Hepatocyte (in vitro differentiated cells): ENCODE measurements around the gene GLI3. TPM values are rescaled to one million over a fixed set of nuclear protein-coding genes. Genes with fewer than 3 reads are reported as not detected.

Experiments used
- DNase-seq: peaks from one replicate; pipeline ENCODE4 v3.0.0-alpha.2; 2016; ENCODE audit warnings: low spot score
- H2AFZ ChIP-seq: fragments of 200-600 bp; sonication (generic); 2 replicates; pipeline ENCODE4 v1.6.0; 2016; ENCODE audit warnings: antibody characterized with exemption, mild to moderate bottlenecking
- H3K27ac ChIP-seq: fragments of 200-600 bp; sonication (generic); 2 replicates; pipeline ENCODE4 v1.5.1; 2016; ENCODE audit warnings: mild to moderate bottlenecking
- H3K27me3 ChIP-seq: fragments of 200-600 bp; sonication (generic); 2 replicates; pipeline ENCODE4 v1.6.1; 2016
- H3K36me3 ChIP-seq: fragments of 200-600 bp; sonication (generic); replicated peaks from 2 replicates; pipeline ENCODE4 v1.5.1; 2016; ENCODE audit warnings: low read depth; ENCODE audit not compliant: insufficient read depth
- H3K4me1 ChIP-seq: fragments of 200-600 bp; sonication (generic); 2 replicates; pipeline ENCODE4 v1.5.1; 2016; ENCODE audit warnings: mild to moderate bottlenecking, moderate library complexity; ENCODE audit not compliant: insufficient read depth
- H3K4me2 ChIP-seq: fragments of 200-600 bp; sonication (generic); 2 replicates; pipeline ENCODE4 v1.6.0; 2016
- H3K4me3 ChIP-seq: fragments of 200-600 bp; sonication (generic); 2 replicates; pipeline ENCODE4 v1.5.1; 2016; ENCODE audit warnings: mild to moderate bottlenecking
- H3K79me2 ChIP-seq: fragments of 200-600 bp; sonication (generic); 2 replicates; pipeline ENCODE4 v1.6.0; 2017; ENCODE audit warnings: mild to moderate bottlenecking
- H3K9me2 ChIP-seq: fragments of 200-600 bp; sonication (generic); replicated peaks from 2 replicates; pipeline ENCODE4 v1.6.0; 2017; ENCODE audit warnings: mild to moderate bottlenecking; ENCODE audit not compliant: insufficient read depth
- H3K9me3 ChIP-seq: fragments of 200-600 bp; sonication (generic); 2 replicates; pipeline ENCODE4 v1.5.1; 2016; ENCODE audit warnings: low read depth, mild to moderate bottlenecking
- H4K20me1 ChIP-seq: fragments of 200-600 bp; sonication (generic); 2 replicates; pipeline ENCODE4 v1.6.0; 2016; ENCODE audit warnings: mild to moderate bottlenecking; ENCODE audit not compliant: insufficient read depth, poor library complexity, severe bottlenecking
- CTCF ChIP-seq: fragments of 200-600 bp; sonication (generic); IDR thresholded peaks from 2 replicates; pipeline ENCODE4 v1.5.1; 2016; ENCODE audit warnings: antibody characterized with exemption, mild to moderate bottlenecking; ENCODE audit not compliant: poor library complexity
- EZH2 ChIP-seq: fragments of 200-600 bp; sonication (generic); IDR thresholded peaks from 2 replicates; pipeline ENCODE4 v1.6.1; 2016; ENCODE audit warnings: antibody characterized with exemption, mild to moderate bottlenecking, borderline replicate concordance
- EZH2phosphoT487 ChIP-seq: fragments of 200-600 bp; sonication (generic); IDR thresholded peaks from one replicate; pipeline ENCODE4 v1.6.1; 2018; ENCODE audit warnings: antibody characterized with exemption, mild to moderate bottlenecking, low read depth, moderate library complexity; ENCODE audit not compliant: unreplicated experiment, severe bottlenecking
- WGBS: methylation state at CpG from one replicate; pipeline ENCODE4 v1.1.6; 2016; ENCODE audit warnings: low lambda C conversion rate; ENCODE audit errors: missing lambda C conversion rate; 5-methylcytosine and 5-hydroxymethylcytosine counted together
- polyA plus RNA-seq: library from polyadenylated mRNA; unstranded; fragments of >200 nt; fragmentation: Nextera tagmentation; extraction: Ambion mirVana; gene quantifications from 2 replicates; pipeline ENCODE4 v1.2.1, GENCODE V29; 2016
- total RNA-seq: library from RNA; depleted of rRNA; stranded (reverse); fragments of >200 nt; gene quantifications from 2 replicates; pipeline ENCODE4 v1.2.3, GENCODE V29; 2014

The GLI3 gene
- total and polyA plus RNA-seq, 2 experiments from 2014 or later = 5.5 to 20.0 TPM

- Histone ChIP-seq H4K20me1 (no peaks in the 10 kb centered on the region), H3K27ac (peak overlapping the region; percentile 77), H3K79me2 (no peaks in the 10 kb centered on the region), H3K4me3 (no peak overlapping the region), H3K27me3 (no peaks in the 10 kb centered on the region), H3K4me2 (no peak overlapping the region), H2AFZ (no peak overlapping the region), H3K9me3 (no peaks in the 10 kb centered on the region), H3K4me1 (peaks cover 8% of the 10 kb centered on the region), H3K36me3 (no peaks in the 10 kb centered on the region), H3K9me2 (no peaks in the 10 kb centered on the region)
- 44% methylated on average over 9 of the region's 9 CpGs for WGBS
- DNase-seq = peak; percentile 67
- TF ChIP-seq EZH2phosphoT487 = no peak
- no peak for TF ChIP-seq EZH2
- TF ChIP-seq CTCF = peak; percentile 75
Observed at GRCh38 chr7:42014625-42015618, 222.1 kb downstream of the GLI3 start.

GRCh38 chr7:42012786-42013360, 224.1 kb downstream of the GLI3 start:
- Histone ChIP-seq H3K9me3 (no peaks in the 10 kb centered on the region), H3K36me3 (no peaks in the 10 kb centered on the region), H2AFZ (no peak overlapping the region), H3K4me3 (no peak overlapping the region), H3K9me2 (no peaks in the 10 kb centered on the region), H4K20me1 (no peaks in the 10 kb centered on the region), H3K4me1 (peaks cover 5% of the 10 kb centered on the region), H3K4me2 (no peak overlapping the region), H3K27me3 (no peaks in the 10 kb centered on the region), H3K27ac (no peak overlapping the region), H3K79me2 (no peaks in the 10 kb centered on the region)
- WGBS = 69% methylated on average over 5 of the region's 5 CpGs
- DNase-seq = no peak
- no peak for TF ChIP-seq EZH2
- TF ChIP-seq EZH2phosphoT487 = no peak
- no peak for TF ChIP-seq CTCF

DNA sequence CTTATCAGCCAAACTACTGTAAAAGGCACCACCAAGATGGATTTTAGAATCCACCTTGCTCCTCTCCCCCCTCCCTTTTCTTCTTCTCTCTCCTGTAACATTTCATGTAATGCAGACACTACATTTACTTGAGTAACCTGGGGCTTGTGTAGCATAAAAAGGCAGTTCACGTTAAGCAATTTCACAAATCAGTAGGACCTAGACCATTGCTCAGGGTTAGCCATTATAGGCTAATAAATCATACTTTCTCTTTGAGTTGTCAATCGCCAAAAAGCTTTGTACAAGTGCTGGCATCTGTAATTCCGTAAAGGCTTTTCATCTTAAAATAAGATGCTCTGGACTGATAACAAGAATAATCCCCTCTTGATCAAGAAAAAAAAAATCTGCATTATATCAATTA, 224.7 kb downstream of the GLI3 start:
- H2AFZ ChIP-seq = no peak overlapping the region
- no peak overlapping the region for H3K27ac ChIP-seq
- H3K27me3 ChIP-seq = no peaks in the 10 kb centered on the region
- H3K79me2 ChIP-seq = no peaks in the 10 kb centered on the region
- no peaks in the 10 kb centered on the region for H3K36me3 ChIP-seq
- no peak overlapping the region for H3K4me3 ChIP-seq
- no peaks in the 10 kb centered on the region for H4K20me1 ChIP-seq
- H3K4me1 ChIP-seq = peaks cover under 1% of the 10 kb centered on the region
- DNase-seq = no peak
- no peak overlapping the region for H3K4me2 ChIP-seq
- no peak for TF ChIP-seq EZH2
- TF ChIP-seq EZH2phosphoT487 = no peak
- TF ChIP-seq CTCF = no peak
- no peaks in the 10 kb centered on the region for H3K9me3 ChIP-seq
- no peaks in the 10 kb centered on the region for H3K9me2 ChIP-seq
- 58% methylated on average over 3 of the region's 3 CpGs for WGBS
